ENCODE measurements around the gene ALCAM.

Gene ALCAM

GRCh38 chr3:105449414-105449813 lies 82.7 kb downstream of the ALCAM start:
- H3K9me3 ChIP-seq (ENCODE audit: control insufficient read depth, low read length), result no peaks in the 10 kb centered on the region
- WGBS, 2 experiments, result 71 to 92% methylated on average over 1 to 2 of the region's 3 CpGs
- H3K4me3 ChIP-seq (ENCODE audit: insufficient read depth, low read depth, low read length), result no peak overlapping the region
- H3K27ac ChIP-seq (ENCODE audit: insufficient read depth, low read depth, low read length, poor library complexity, severe bottlenecking), result no peak overlapping the region
- H3K4me1 ChIP-seq (ENCODE audit: control insufficient read depth, insufficient read depth, low read length), result peaks cover 14% of the 10 kb centered on the region
- H3K36me3 ChIP-seq (ENCODE audit: control insufficient read depth, insufficient read depth, low read length), result no peaks in the 10 kb centered on the region
- no peaks in the 10 kb centered on the region for H3K27me3 ChIP-seq (ENCODE audit: control insufficient read depth, insufficient read depth, low read length, poor library complexity, severe bottlenecking)

- no peak overlapping the region for H3K27ac ChIP-seq (ENCODE audit: insufficient read depth, low read depth, low read length, poor library complexity, severe bottlenecking)
- no peaks in the 10 kb centered on the region for H3K9me3 ChIP-seq (ENCODE audit: control insufficient read depth, low read length)
- no peaks in the 10 kb centered on the region for H3K4me1 ChIP-seq (ENCODE audit: control insufficient read depth, insufficient read depth, low read length)
- no peaks in the 10 kb centered on the region for H3K36me3 ChIP-seq (ENCODE audit: control insufficient read depth, insufficient read depth, low read length)
- no peak overlapping the region for H3K4me3 ChIP-seq (ENCODE audit: insufficient read depth, low read depth, low read length)
- WGBS, 2 experiments, result 88 to 93% methylated on average over 5 to 6 of the region's 6 CpGs
- H3K27me3 ChIP-seq (ENCODE audit: control insufficient read depth, insufficient read depth, low read length, poor library complexity, severe bottlenecking), result no peaks in the 10 kb centered on the region
Measured at GRCh38 chr3:105456017-105456416, 89.3 kb downstream of the ALCAM start.

DNA sequence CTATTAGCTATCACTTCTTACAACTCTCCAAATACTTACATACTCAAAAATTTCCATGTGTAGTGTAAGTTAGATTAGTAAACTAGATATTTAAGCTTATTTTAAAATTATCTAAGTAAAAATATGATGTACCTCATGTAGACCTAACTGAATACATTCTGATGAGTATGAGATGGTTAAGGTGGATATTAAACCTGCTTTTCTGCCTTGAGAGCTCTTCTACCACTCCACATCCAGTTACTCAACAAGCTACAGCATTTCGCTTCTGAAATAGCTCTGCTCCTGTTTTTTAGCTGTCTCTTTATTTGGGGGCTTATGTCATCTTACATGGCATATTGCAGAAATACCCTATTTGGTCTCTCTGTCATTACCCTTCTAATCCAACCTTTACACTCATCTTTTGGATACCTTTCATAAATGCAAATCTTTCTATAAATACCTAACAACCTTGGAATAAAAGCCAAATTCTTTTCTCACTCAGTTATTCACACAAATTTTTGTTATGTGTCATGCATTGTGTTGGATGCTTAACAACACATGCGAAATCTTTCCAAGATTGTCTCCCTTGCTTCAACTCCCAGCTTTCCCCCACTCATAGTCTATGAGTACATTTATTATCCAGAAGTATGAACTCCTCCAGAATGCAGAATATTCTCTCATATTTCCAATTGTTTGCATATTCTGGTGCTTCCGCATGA lies 92.0 kb downstream of the ALCAM start:
- no peak overlapping the region for H3K27ac ChIP-seq (ENCODE audit: insufficient read depth, low read depth, low read length, poor library complexity, severe bottlenecking)
- H3K4me3 ChIP-seq (ENCODE audit: insufficient read depth, low read depth, low read length), result no peak overlapping the region
- 90% methylated on average over 3 of the region's 3 CpGs for WGBS, 2 experiments
- H3K36me3 ChIP-seq (ENCODE audit: control insufficient read depth, insufficient read depth, low read length), result no peaks in the 10 kb centered on the region
- H3K9me3 ChIP-seq (ENCODE audit: control insufficient read depth, low read length), result no peaks in the 10 kb centered on the region
- no peaks in the 10 kb centered on the region for H3K27me3 ChIP-seq (ENCODE audit: control insufficient read depth, insufficient read depth, low read length, poor library complexity, severe bottlenecking)
- H3K4me1 ChIP-seq (ENCODE audit: control insufficient read depth, insufficient read depth, low read length), result no peaks in the 10 kb centered on the region

DNA sequence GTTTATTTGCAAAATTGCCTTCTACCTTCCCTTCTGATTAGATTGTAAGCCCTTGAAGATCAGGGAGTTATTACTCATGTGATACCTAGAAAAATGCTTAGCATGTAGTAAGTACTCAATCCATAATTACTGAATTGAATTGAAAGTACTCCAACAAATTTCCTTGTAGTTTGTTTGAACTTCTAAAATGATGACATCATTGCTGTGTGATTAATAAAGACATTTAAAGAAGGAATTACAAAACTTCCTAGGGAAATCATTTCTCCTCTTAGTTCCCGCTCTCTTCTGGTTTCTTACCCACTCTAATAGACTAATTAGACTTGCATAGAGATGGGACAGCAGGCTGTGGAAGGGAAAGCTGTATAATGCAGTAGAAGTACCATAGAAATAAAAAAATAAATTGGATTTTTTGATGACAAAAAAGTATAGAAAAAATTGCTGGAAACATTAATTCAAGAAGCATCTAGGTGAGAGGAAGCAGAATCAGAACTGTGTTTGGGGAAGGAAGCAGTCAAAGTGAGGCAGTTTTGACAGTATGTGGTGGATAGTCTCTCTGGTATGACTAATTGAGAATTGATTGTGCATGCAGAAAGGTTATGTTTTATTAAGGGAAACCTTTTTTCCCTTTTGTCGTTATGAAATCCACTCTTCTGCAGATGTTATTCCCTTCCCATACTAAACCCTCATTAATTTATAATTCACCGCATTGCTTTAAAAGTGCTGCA lies 93.0 kb downstream of the ALCAM start:
- H3K9me3 ChIP-seq (ENCODE audit: control insufficient read depth, low read length), result no peaks in the 10 kb centered on the region

DNA sequence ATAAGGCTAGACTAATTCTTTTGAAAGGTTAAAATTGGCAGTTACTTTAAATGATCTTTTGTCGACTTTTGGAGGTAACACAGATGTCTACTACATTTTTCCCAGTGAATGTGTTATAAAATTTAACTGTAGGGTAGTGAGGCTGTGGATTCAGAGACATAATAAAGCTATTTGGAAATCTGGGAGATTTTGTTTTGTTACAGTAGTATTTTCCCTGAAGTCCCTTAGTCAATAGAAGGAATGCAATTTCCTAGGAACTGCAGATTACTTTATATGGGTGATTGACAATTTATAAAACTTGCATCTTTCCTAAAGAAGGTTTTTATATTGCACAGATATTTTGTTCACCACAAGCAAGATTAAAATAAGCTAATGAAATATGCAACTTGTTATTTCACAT lies 96.9 kb downstream of the ALCAM start:
- no peaks in the 10 kb centered on the region for H3K36me3 ChIP-seq (ENCODE audit: control insufficient read depth, insufficient read depth, low read length)
- H3K27ac ChIP-seq (ENCODE audit: insufficient read depth, low read depth, low read length, poor library complexity, severe bottlenecking), result no peak overlapping the region
- H3K27me3 ChIP-seq (ENCODE audit: control insufficient read depth, insufficient read depth, low read length, poor library complexity, severe bottlenecking), result no peaks in the 10 kb centered on the region
- no peak overlapping the region for H3K4me3 ChIP-seq (ENCODE audit: insufficient read depth, low read depth, low read length)
- H3K9me3 ChIP-seq (ENCODE audit: control insufficient read depth, low read length), result no peaks in the 10 kb centered on the region
- 100% methylated on average over 1 of the region's 1 CpG for WGBS, 2 experiments
- H3K4me1 ChIP-seq (ENCODE audit: control insufficient read depth, insufficient read depth, low read length), result no peaks in the 10 kb centered on the region

More for the DNA sequence above, 93.0 kb downstream of the ALCAM start:
- no peaks in the 10 kb centered on the region for H3K36me3 ChIP-seq (ENCODE audit: control insufficient read depth, insufficient read depth, low read length)
- no peak overlapping the region for H3K4me3 ChIP-seq (ENCODE audit: insufficient read depth, low read depth, low read length)
- H3K27me3 ChIP-seq (ENCODE audit: control insufficient read depth, insufficient read depth, low read length, poor library complexity, severe bottlenecking), result no peaks in the 10 kb centered on the region
- no peak overlapping the region for H3K27ac ChIP-seq (ENCODE audit: insufficient read depth, low read depth, low read length, poor library complexity, severe bottlenecking)
- no peaks in the 10 kb centered on the region for H3K4me1 ChIP-seq (ENCODE audit: control insufficient read depth, insufficient read depth, low read length)
- 91 to 100% methylated on average over 1 to 3 of the region's 3 CpGs for WGBS, 2 experiments

GRCh38 chr3:105465251-105465853 lies 98.6 kb downstream of the ALCAM start:
- Histone ChIP-seq H3K9me3 (ENCODE audit: control insufficient read depth, low read length) (no peaks in the 10 kb centered on the region), H3K4me3 (ENCODE audit: insufficient read depth, low read depth, low read length) (no peak overlapping the region), H3K27ac (ENCODE audit: insufficient read depth, low read depth, low read length, poor library complexity, severe bottlenecking) (no peak overlapping the region), H3K4me1 (ENCODE audit: control insufficient read depth, insufficient read depth, low read length) (no peaks in the 10 kb centered on the region), H3K36me3 (ENCODE audit: control insufficient read depth, insufficient read depth, low read length) (no peaks in the 10 kb centered on the region), H3K27me3 (ENCODE audit: control insufficient read depth, insufficient read depth, low read length, poor library complexity, severe bottlenecking) (no peaks in the 10 kb centered on the region)
- 96% methylated on average over 2 of the region's 2 CpGs for WGBS, 2 experiments

DNA sequence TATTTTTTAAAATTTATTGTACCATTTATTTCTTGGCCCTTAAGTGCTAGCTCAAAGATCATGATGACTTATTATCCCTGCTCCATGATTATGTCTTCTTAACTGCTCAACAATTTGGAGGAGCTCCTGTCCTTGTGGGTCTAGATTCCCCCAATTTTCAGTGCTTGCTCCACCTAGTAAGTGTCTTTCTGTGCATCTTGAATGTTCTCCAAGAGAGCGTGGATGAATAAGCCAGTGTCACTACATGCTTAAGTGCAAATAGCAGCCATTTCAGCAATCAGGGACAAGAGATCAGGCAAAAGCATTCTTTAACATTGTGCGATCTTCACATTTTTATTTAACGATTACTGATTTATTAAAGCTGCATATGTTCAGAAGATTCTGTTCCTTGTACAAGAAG lies 99.4 kb downstream of the ALCAM start:
- no peaks in the 10 kb centered on the region for H3K27me3 ChIP-seq (ENCODE audit: control insufficient read depth, insufficient read depth, low read length, poor library complexity, severe bottlenecking)
- no peak overlapping the region for H3K4me3 ChIP-seq (ENCODE audit: insufficient read depth, low read depth, low read length)
- H3K27ac ChIP-seq (ENCODE audit: insufficient read depth, low read depth, low read length, poor library complexity, severe bottlenecking), result no peak overlapping the region
- H3K9me3 ChIP-seq (ENCODE audit: control insufficient read depth, low read length), result no peaks in the 10 kb centered on the region
- no peaks in the 10 kb centered on the region for H3K4me1 ChIP-seq (ENCODE audit: control insufficient read depth, insufficient read depth, low read length)
- 94 to 95% methylated on average over 2 to 3 of the region's 3 CpGs for WGBS, 2 experiments
- H3K36me3 ChIP-seq (ENCODE audit: control insufficient read depth, insufficient read depth, low read length), result no peaks in the 10 kb centered on the region

DNA sequence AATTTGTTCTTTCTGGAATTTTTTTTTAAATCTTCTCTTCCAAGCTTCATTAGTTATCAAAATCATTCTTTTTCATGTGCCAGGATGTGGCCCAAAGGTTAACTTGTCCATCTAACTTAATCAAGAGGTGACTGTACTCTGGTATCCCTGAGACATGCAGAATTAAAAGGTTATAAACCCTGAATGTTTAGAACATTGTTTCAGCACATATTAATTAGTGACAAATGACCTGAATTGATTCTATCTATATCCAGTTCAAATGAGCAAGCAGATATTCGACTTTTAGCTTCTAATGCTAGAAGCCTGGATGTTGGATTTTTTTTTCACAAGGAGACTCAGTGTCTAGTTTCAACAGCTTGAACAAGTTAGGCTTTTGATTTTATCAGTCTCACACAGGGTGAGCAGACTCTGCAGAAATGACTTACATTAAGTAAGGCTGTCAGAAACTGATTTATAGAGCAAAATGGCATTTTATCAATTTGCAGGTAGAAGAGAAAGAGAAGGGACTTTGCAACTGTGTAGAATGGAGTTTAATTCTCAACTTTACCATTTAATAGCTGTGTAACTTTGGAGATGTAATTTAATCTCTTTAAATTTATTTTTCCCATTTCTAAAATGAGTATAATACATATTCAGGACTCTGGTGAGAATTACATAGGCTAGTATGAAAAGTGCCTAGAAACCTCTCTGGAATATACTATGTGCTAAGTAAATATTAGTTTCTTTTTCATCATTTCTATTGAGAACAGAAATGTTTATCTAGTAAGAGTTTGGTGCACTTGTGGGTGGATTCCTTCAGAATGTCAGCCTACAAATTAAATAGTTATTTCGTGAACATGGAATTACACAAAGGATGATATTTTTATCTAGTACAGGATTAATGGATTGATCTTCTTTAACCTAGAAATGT lies 100.0 kb downstream of the ALCAM start:
- Histone ChIP-seq H3K4me3 (ENCODE audit: insufficient read depth, low read depth, low read length) (no peak overlapping the region), H3K27ac (ENCODE audit: insufficient read depth, low read depth, low read length, poor library complexity, severe bottlenecking) (no peak overlapping the region), H3K9me3 (ENCODE audit: control insufficient read depth, low read length) (no peaks in the 10 kb centered on the region), H3K27me3 (ENCODE audit: control insufficient read depth, insufficient read depth, low read length, poor library complexity, severe bottlenecking) (no peaks in the 10 kb centered on the region), H3K4me1 (ENCODE audit: control insufficient read depth, insufficient read depth, low read length) (no peaks in the 10 kb centered on the region), H3K36me3 (ENCODE audit: control insufficient read depth, insufficient read depth, low read length) (no peaks in the 10 kb centered on the region)
- WGBS, 2 experiments, result 77 to 79% methylated on average over 2 of the region's 2 CpGs

DNA sequence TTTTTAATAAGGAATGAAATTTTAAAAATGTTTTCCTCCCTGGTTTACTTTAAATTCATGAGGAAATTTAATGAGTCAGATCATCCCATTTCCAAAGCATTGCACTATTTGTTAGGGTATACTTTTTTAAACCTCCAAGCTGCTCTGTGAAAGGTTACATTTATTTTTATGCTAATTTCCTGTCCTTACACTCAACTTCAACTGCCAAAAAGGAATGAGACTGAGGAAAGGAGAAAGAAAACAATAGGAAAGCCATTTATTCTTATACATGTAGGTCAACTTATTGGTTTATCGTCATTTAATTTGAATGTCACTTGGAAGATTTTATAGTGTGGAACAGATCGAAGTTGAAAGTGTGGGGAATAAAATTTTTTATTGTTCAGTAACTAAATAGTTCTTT lies 104.1 kb downstream of the ALCAM start:
- no peak overlapping the region for H3K27ac ChIP-seq (ENCODE audit: insufficient read depth, low read depth, low read length, poor library complexity, severe bottlenecking)
- H3K4me3 ChIP-seq (ENCODE audit: insufficient read depth, low read depth, low read length), result no peak overlapping the region
- no peaks in the 10 kb centered on the region for H3K36me3 ChIP-seq (ENCODE audit: control insufficient read depth, insufficient read depth, low read length)
- H3K4me1 ChIP-seq (ENCODE audit: control insufficient read depth, insufficient read depth, low read length), result no peaks in the 10 kb centered on the region
- no peaks in the 10 kb centered on the region for H3K27me3 ChIP-seq (ENCODE audit: control insufficient read depth, insufficient read depth, low read length, poor library complexity, severe bottlenecking)
- 83 to 96% methylated on average over 2 of the region's 2 CpGs for WGBS, 2 experiments
- H3K9me3 ChIP-seq (ENCODE audit: control insufficient read depth, low read length), result no peaks in the 10 kb centered on the region
